H1 (cell line): ENCODE data around the gene KIF2B. TPM values are rescaled to one million over a fixed set of nuclear protein-coding genes. Genes with fewer than 3 reads are reported as not detected.

Experiments
- CTCF ChIA-PET: fragments of 300-600 bp; sonication (Branson Sonifier 250); formaldehyde crosslinking; loops from one replicate; lab custom pipeline; 2021; ENCODE audit not compliant: partially characterized antibody; lab: Charles Lee
- POLR2A ChIA-PET: fragments of 300-600 bp; sonication (Branson Sonifier 250); formaldehyde crosslinking; loops from one replicate; lab custom pipeline; 2021; ENCODE audit warnings: inconsistent platforms; ENCODE audit not compliant: partially characterized antibody; lab: Charles Lee
- DNase-seq, 2 experiments: peaks; one replicate each; pipeline versions ENCODE4 v3.0.0 to v3.0.0-alpha.2; 2010 to 2022; ENCODE audit warnings: low spot score in 2 of 2, low read depth in 1 of 2, mixed read lengths in 1 of 2
- FAIRE-seq: peaks from 2 replicates; lab custom pipeline; 2011; peaks lifted over from hg19 to GRCh38; lab: Jason Lieb, UNC
- H2AFZ ChIP-seq: 2 replicates; pipeline ENCODE4 v1.8.1; 2012; ENCODE audit warnings: low read length, inconsistent platforms
- H2AK5ac ChIP-seq: 2 replicates; pipeline ENCODE4 v1.6.1; 2013; ENCODE audit warnings: low read depth, low read length
- H2BK120ac ChIP-seq: replicated peaks from 2 replicates; pipeline ENCODE3; 2013; ENCODE audit warnings: low read depth, low read length, inconsistent platforms
- H2BK12ac ChIP-seq: 2 replicates; pipeline ENCODE4 v1.6.1; 2013; ENCODE audit warnings: low read depth, low read length
- H2BK15ac ChIP-seq: 2 replicates; pipeline ENCODE4 v1.6.1; 2013; ENCODE audit warnings: low read length
- H2BK20ac ChIP-seq: 2 replicates; pipeline ENCODE4 v1.6.1; 2013; ENCODE audit warnings: low read length
- H2BK5ac ChIP-seq: 2 replicates; pipeline ENCODE4 v1.6.1; 2013; ENCODE audit warnings: low read depth, low read length
- H3K14ac ChIP-seq: 2 replicates; pipeline ENCODE4 v1.6.1; 2013; ENCODE audit warnings: inconsistent platforms; ENCODE audit not compliant: insufficient read length
- H3K18ac ChIP-seq: 2 replicates; pipeline ENCODE4 v1.6.1; 2013; ENCODE audit warnings: low read length; ENCODE audit errors: extremely low read depth
- H3K23ac ChIP-seq: 2 replicates; pipeline ENCODE4 v1.6.1; 2013; ENCODE audit warnings: inconsistent platforms; ENCODE audit not compliant: insufficient read length
- H3K23me2 ChIP-seq: 2 replicates; pipeline ENCODE4 v1.6.1; 2013; ENCODE audit warnings: low read depth, low read length
- H3K27ac ChIP-seq: 2 replicates; pipeline ENCODE4 v1.6.1; 2011; ENCODE audit warnings: low read depth, low read length, inconsistent platforms
- H3K27me3 ChIP-seq, 4 experiments: replicated peaks in 1 of 4; 1 replicate in 1 of 4; 2 replicates in 3 of 4; pipeline versions ENCODE4 v1.6.1 to v1.8.1; 2011 to 2013; ENCODE audit warnings: low read length in 3 of 4, mild to moderate bottlenecking in 3 of 4, inconsistent platforms in 2 of 4, mixed read lengths in 2 of 4, moderate library complexity in 1 of 4; ENCODE audit not compliant: control insufficient read depth in 3 of 4, insufficient read depth in 3 of 4; ENCODE audit errors: extremely low read depth in 1 of 4
- H3K36me3 ChIP-seq, 4 experiments: 2 replicates each; pipeline versions ENCODE4 v1.6.1 to v1.8.1; 2011 to 2013; ENCODE audit warnings: mild to moderate bottlenecking in 4 of 4, low read length in 3 of 4, moderate library complexity in 2 of 4, control low read depth in 1 of 4, inconsistent platforms in 1 of 4; ENCODE audit not compliant: insufficient read depth in 4 of 4, control insufficient read depth in 2 of 4
- H3K4ac ChIP-seq: replicated peaks from 2 replicates; pipeline ENCODE3; 2013; ENCODE audit warnings: low read length, low read depth, mixed read lengths, inconsistent platforms; ENCODE audit not compliant: insufficient read length
- H3K4me1 ChIP-seq, 4 experiments: replicated peaks in 1 of 4; 1 replicate in 1 of 4; 2 replicates in 3 of 4; pipeline versions ENCODE4 v1.6.1 to v1.8.1; 2011 to 2013; ENCODE audit warnings: low read length in 3 of 4, inconsistent platforms in 2 of 4, mixed read lengths in 1 of 4; ENCODE audit not compliant: insufficient read depth in 4 of 4, control insufficient read depth in 3 of 4
- H3K4me2 ChIP-seq, 2 experiments: 2 replicates each; pipeline versions ENCODE4 v1.6.1 to v1.8.1; 2011 to 2013; ENCODE audit warnings: low read depth in 2 of 2, low read length in 2 of 2, control low read depth in 1 of 2, inconsistent platforms in 1 of 2, mild to moderate bottlenecking in 1 of 2; ENCODE audit not compliant: insufficient read depth in 1 of 2
- H3K4me3 ChIP-seq, 4 experiments: fragments of 200-600, 300-600 bp in 1 of 4; sonication (generic), shearing (Covaris generic), sonication (Bioruptor Twin) in 1 of 4; 2 replicates each; pipeline versions ENCODE4 v1.5.1 to v1.8.1; 2011 to 2016; ENCODE audit warnings: low read length in 4 of 4, low read depth in 3 of 4, control low read depth in 2 of 4, inconsistent platforms in 2 of 4, mild to moderate bottlenecking in 2 of 4, mixed read lengths in 1 of 4, moderate library complexity in 1 of 4; ENCODE audit not compliant: insufficient read depth in 2 of 4; ENCODE audit errors: extremely low read depth in 1 of 4
- H3K56ac ChIP-seq: replicated peaks from 2 replicates; pipeline ENCODE3; 2013; ENCODE audit warnings: low read depth, mild to moderate bottlenecking, mixed read lengths, low read length, inconsistent platforms; ENCODE audit not compliant: insufficient read length
- H3K79me1 ChIP-seq: 2 replicates; pipeline ENCODE4 v1.6.1; 2013; ENCODE audit warnings: low read depth, low read length, control low read depth
- H3K79me2 ChIP-seq, 2 experiments: 2 replicates each; pipeline versions ENCODE4 v1.6.1 to v1.8.1; 2012 to 2013; ENCODE audit warnings: low read length in 2 of 2, mild to moderate bottlenecking in 2 of 2, inconsistent platforms in 1 of 2; ENCODE audit not compliant: insufficient read depth in 2 of 2, control insufficient read depth in 1 of 2
- H3K9ac ChIP-seq, 4 experiments: replicated peaks in 1 of 4; 1 replicate in 1 of 4; 2 replicates in 3 of 4; pipeline versions ENCODE4 v1.6.1 to v1.8.1; 2011 to 2013; ENCODE audit warnings: low read depth in 3 of 4, low read length in 3 of 4, control low read depth in 2 of 4, mild to moderate bottlenecking in 2 of 4, moderate library complexity in 2 of 4, inconsistent platforms in 1 of 4; ENCODE audit errors: extremely low read depth in 1 of 4
- H3K9me3 ChIP-seq, 2 experiments: 2 replicates each; pipeline versions ENCODE4 v1.6.1 to v1.8.1; 2012 to 2013; ENCODE audit warnings: mild to moderate bottlenecking in 2 of 2, moderate library complexity in 2 of 2, control low read depth in 1 of 2, inconsistent platforms in 1 of 2, low read depth in 1 of 2, low read length in 1 of 2, mixed read lengths in 1 of 2; ENCODE audit not compliant: insufficient read depth in 2 of 2
- H4K20me1 ChIP-seq, 2 experiments: replicated peaks in 1 of 2; 2 replicates each; pipeline versions ENCODE3 to v1.8.1; 2011 to 2013; ENCODE audit warnings: inconsistent platforms in 2 of 2, low read length in 2 of 2, mild to moderate bottlenecking in 1 of 2; ENCODE audit not compliant: insufficient read depth in 2 of 2, control insufficient read depth in 1 of 2
- H4K5ac ChIP-seq: 2 replicates; pipeline ENCODE4 v1.6.1; 2013; ENCODE audit warnings: low read length, low read depth, mixed read lengths, inconsistent platforms; ENCODE audit not compliant: insufficient read length
- H4K8ac ChIP-seq: 2 replicates; pipeline ENCODE4 v1.8.0; 2013; ENCODE audit warnings: mild to moderate bottlenecking, moderate library complexity, low read length, inconsistent platforms; ENCODE audit not compliant: insufficient read depth; ENCODE audit errors: extremely low read depth
- H4K91ac ChIP-seq: replicated peaks from 2 replicates; pipeline ENCODE3; 2013; ENCODE audit warnings: low read length, mixed read lengths, inconsistent platforms; ENCODE audit not compliant: insufficient read length
- BCL11A ChIP-seq, 2 experiments: IDR thresholded peaks; one replicate each; pipeline ENCODE4 v1.6.1; 2011; ENCODE audit warnings: low read depth in 2 of 2, low read length in 2 of 2, mild to moderate bottlenecking in 2 of 2
- EGR1 ChIP-seq: IDR thresholded peaks from 2 replicates; pipeline ENCODE4 v1.6.1; 2011; ENCODE audit warnings: low read depth, low read length, borderline replicate concordance
- EZH2 ChIP-seq: fragments of 200-600 bp; sonication (generic); IDR thresholded peaks from 2 replicates; pipeline ENCODE4 v1.7.1; 2012; ENCODE audit warnings: low read depth, mild to moderate bottlenecking, moderate library complexity, low read length, inconsistent platforms; ENCODE audit not compliant: severe bottlenecking
- NANOG ChIP-seq: IDR thresholded peaks from 2 replicates; pipeline ENCODE4 v1.6.1; 2011; ENCODE audit warnings: low read length, low read depth, mild to moderate bottlenecking, inconsistent platforms; ENCODE audit not compliant: insufficient read depth, poor library complexity, severe bottlenecking
- RXRA ChIP-seq: IDR thresholded peaks from 2 replicates; pipeline ENCODE4 v1.6.1; 2011; ENCODE audit warnings: low read depth, mild to moderate bottlenecking, low read length, moderate library complexity; ENCODE audit not compliant: insufficient read depth
- TCF12 ChIP-seq: IDR thresholded peaks from 2 replicates; pipeline ENCODE4 v1.6.1; 2011; ENCODE audit warnings: low read depth, mild to moderate bottlenecking, low read length
- WGBS, 2 experiments: shearing (Covaris generic) in 1 of 2; methylation state at CpG; one replicate each; pipeline versions ENCODE4 v1.1.6 to v1.1.7; 2013 to 2015; ENCODE audit warnings: low lambda C conversion rate in 2 of 2, mixed read lengths in 2 of 2, inconsistent platforms in 1 of 2, low coverage in 1 of 2, missing lambda C conversion rate in 1 of 2; ENCODE audit not compliant: insufficient replicate concordance in 2 of 2, insufficient coverage in 1 of 2, insufficient read length in 1 of 2; ENCODE audit errors: extremely low coverage in 1 of 2, missing lambda C conversion rate in 1 of 2; 5-methylcytosine and 5-hydroxymethylcytosine counted together
- polyA plus RNA-seq, 7 experiments: library from polyadenylated mRNA; depleted of rRNA in 3 of 7; stranded (reverse) in 5 of 7; unstranded in 2 of 7; fragments of >200 nt in 5 of 7; fragments of 200-250 nt in 2 of 7; gene quantifications; 1 replicate in 5 of 7; 2 replicates in 1 of 7; 4 replicates in 1 of 7; pipeline versions ENCODE4 v1.2.1 to v1.2.3, GENCODE V29; 2011 to 2013; ENCODE audit warnings: missing spikeins in 2 of 7, mixed read lengths in 2 of 7
- total RNA-seq: library from RNA; stranded (reverse); fragmentation: NEBNext Ultra II Directional; extraction: Animal tissue kit (Norgen Biotek cat#: 25700); gene quantifications from 2 replicates; pipeline ENCODE4 v1.2.1, GENCODE V29; 2021

The KIF2B gene
- total and polyA plus RNA-seq, 2 of the 8 experiments (the other 6 are each of a cell fraction or from before 2014, with no cell fraction given) = not detected

- no peaks in the 10 kb centered on the region for H3K23me2 ChIP-seq
- no peaks in the 10 kb centered on the region for H4K20me1 ChIP-seq
- no peaks in the 10 kb centered on the region for H3K9me3 ChIP-seq
- no peak for DNase-seq
- no peak overlapping the region for H4K8ac ChIP-seq
- ChIA-PET POLR2A (no interaction called here), CTCF (interaction anchor here (1.2 kb wide), 1 partner anchor 9 kb away, joined by 3 read pairs; no protein-coding TSS in a partner anchor)
- H3K27ac ChIP-seq = no peak overlapping the region
- WGBS, 2 experiments = 93% methylated on average over 6 of the region's 6 CpGs; no CpG with 5 or more reads in 1 of the 2 experiments
- no peaks in the 10 kb centered on the region for H3K36me3 ChIP-seq
- H3K14ac ChIP-seq = no peak overlapping the region
- no peak for TF ChIP-seq RXRA
- no peak for TF ChIP-seq EGR1
- TF ChIP-seq TCF12 = no peak
- no peak for TF ChIP-seq NANOG
- no peak for TF ChIP-seq EZH2
- TF ChIP-seq BCL11A (IDR thresholded peaks at IDR 0.05; ENCODE audit: low read depth in 2 of 2, low read length in 2 of 2) = no peak
- H3K4ac ChIP-seq = no peak overlapping the region
- no peak overlapping the region for H2BK120ac ChIP-seq
- no peak overlapping the region for H2AK5ac ChIP-seq
- H3K23ac ChIP-seq = no peak overlapping the region
- no peak overlapping the region for H3K4me2 ChIP-seq
- no peaks in the 10 kb centered on the region for H3K27me3 ChIP-seq
- no peak overlapping the region; the same call in 1 of the 2 replicates for H2BK12ac ChIP-seq
- H4K5ac ChIP-seq = no peak overlapping the region
- H3K4me3 ChIP-seq = no peak overlapping the region
- H2AFZ ChIP-seq = no peak overlapping the region
- no peaks in the 10 kb centered on the region for H3K79me1 ChIP-seq
- no peak overlapping the region for H2BK15ac ChIP-seq
- H4K91ac ChIP-seq = no peak overlapping the region
- no peak overlapping the region for H2BK5ac ChIP-seq
- H3K56ac ChIP-seq = no peak overlapping the region
- no peaks in the 10 kb centered on the region; a peak in 1 of 7 replicates for H3K4me1 ChIP-seq
- no peak overlapping the region for H2BK20ac ChIP-seq
- no peak overlapping the region for H3K18ac ChIP-seq
- H3K9ac ChIP-seq = no peak overlapping the region
- FAIRE-seq = no peak
- no peaks in the 10 kb centered on the region for H3K79me2 ChIP-seq
Observed at GRCh38 chr17:53791551-53791950, 31.2 kb upstream of the KIF2B start.
